Natural killer cell treated with Interleukin-12 subunit alpha and Interleukin-12 subunit beta and Interleukin-15 and Interleukin-18, amount 100 ng/mL, for 72 hours (primary cell): ENCODE measurements around the gene PBX1. TPM values are rescaled to one million over a fixed set of nuclear protein-coding genes. Genes with fewer than 3 reads are reported as not detected.
A peak's percentile ranks its signal among the peaks of the same experiment; 100 is the strongest.
"Not testable (repeated sequence)": the region's sequence is repeated elsewhere in the genome, so short reads cannot be mapped to it uniquely, and the experiment has no call there.

ENCODE experiments used
- ATAC-seq, 2 donors: fragments of 150-1000 bp; cut with Tn5 transposase in 1 of 2; sonication (Bioruptor Pico), chemical (Tn5 transposase) in 1 of 2; 2 replicates each; pipeline ENCODE4 v1.10.0; 2021
- DNase-seq: peaks from one replicate; pipeline ENCODE4 v3.0.0; 2022; ENCODE audit warnings: low spot score
- H3K27ac Mint-ChIP-seq, 2 donors: 1 replicate in 1 of 2; 2 replicates in 1 of 2; pipeline ENCODE4 v1.8.0; 2022; ENCODE audit warnings: mixed read lengths in 2 of 2, mild to moderate bottlenecking in 1 of 2, moderate library complexity in 1 of 2
- H3K27me3 Mint-ChIP-seq, 2 donors: 1 replicate in 1 of 2; 2 replicates in 1 of 2; pipeline ENCODE4 v1.8.0; 2022; ENCODE audit warnings: mixed read lengths in 2 of 2
- H3K36me3 Mint-ChIP-seq: one replicate; pipeline ENCODE4 v1.8.0; 2022; ENCODE audit warnings: mixed read lengths
- H3K4me1 Mint-ChIP-seq, 2 donors: 1 replicate in 1 of 2; 2 replicates in 1 of 2; pipeline ENCODE4 v1.8.0; 2022; ENCODE audit warnings: low read depth in 2 of 2, mixed read lengths in 2 of 2, mild to moderate bottlenecking in 1 of 2
- H3K4me3 Mint-ChIP-seq: one replicate; pipeline ENCODE4 v1.8.0; 2022; ENCODE audit warnings: mixed read lengths
- H3K9me3 Mint-ChIP-seq: 2 replicates; pipeline ENCODE4 v1.8.0; 2022; ENCODE audit warnings: mixed read lengths
- total RNA-seq, 2 donors: library from RNA; stranded (reverse); gene quantifications; one replicate each; pipeline ENCODE4 v1.2.3, GENCODE V29; 2022

The PBX1 gene
- under 1 TPM in 1 of 2 donors, not detected in 1; 0.53 TPM for total RNA-seq

DNA sequence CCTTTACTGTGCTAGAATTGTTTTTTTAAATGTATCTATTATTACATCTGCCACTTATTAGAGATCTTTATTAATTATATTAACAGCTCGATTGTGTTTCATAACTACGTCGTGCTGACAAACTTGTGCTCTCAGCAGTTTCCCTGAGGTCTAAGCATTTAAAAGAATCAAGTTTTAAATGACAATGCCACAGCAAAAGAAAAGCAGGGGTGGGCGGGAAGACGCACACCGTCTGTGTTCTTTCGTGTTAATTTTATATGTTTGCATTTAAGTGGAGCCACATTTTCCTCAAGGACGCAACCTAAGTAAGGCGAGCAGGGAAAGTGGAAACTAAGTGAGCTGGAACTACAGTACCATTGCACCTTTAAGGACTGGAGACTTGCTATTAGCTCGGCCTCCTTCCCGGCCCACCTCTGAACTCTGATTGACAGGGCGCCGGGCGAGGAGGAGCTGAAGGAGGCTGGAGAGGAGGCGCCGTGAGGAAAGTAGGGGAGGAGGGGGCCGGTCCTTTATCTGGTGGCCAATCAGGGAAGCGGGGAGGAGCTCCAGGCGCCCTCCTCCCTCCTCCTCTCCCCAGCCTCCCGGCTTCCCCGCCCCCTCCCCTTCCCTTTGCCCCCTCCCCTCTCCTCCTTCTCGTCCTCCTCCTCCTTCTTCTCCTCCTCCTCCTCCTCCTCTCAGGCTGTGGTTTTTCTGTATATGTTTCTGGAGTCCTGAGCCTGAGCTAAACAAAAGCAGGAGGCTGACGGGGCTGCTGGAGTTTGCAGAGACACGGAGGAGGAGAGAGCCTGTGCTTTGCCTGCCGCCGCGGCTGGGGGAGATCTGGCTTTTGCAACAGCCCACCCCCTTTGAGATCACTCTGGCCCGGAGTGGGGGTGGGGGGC lies at the start of gene PBX1:
PBX1 (plus strand) TSS at position 724 of the 881 bp plus-strand sequence.
- Mint-ChIP-seq H3K27ac (peak within 1 kb of the TSS in 1 of 2 donors; percentile 49), H3K27me3 (peaks cover 16 to 32% of the 10 kb centered on the region in 2 donors), H3K4me1 (peaks cover 3 to 4% of the 10 kb centered on the region in 2 donors), H3K36me3 (no peaks in the 10 kb centered on the region), H3K9me3 (no peaks in the 10 kb centered on the region), H3K4me3 (peak within 1 kb of the TSS; percentile 81)
- DNase-seq, result peak; percentile 89
- peak; percentile 100 for ATAC-seq

- H3K4me1 Mint-ChIP-seq, result no peaks in the 10 kb centered on the region
- H3K4me3 Mint-ChIP-seq, result no peak overlapping the region
- no peak overlapping the region for H3K27ac Mint-ChIP-seq
- H3K27me3 Mint-ChIP-seq, result peaks cover 2 to 14% of the 10 kb centered on the region in 2 donors
- H3K9me3 Mint-ChIP-seq, result no peaks in the 10 kb centered on the region
- ATAC-seq, result no peak
- no peak for DNase-seq
- H3K36me3 Mint-ChIP-seq, result no peaks in the 10 kb centered on the region
These were observed 48.5 kb upstream of the PBX1 start for GRCh38 chr1:164510435-164510834.

DNA sequence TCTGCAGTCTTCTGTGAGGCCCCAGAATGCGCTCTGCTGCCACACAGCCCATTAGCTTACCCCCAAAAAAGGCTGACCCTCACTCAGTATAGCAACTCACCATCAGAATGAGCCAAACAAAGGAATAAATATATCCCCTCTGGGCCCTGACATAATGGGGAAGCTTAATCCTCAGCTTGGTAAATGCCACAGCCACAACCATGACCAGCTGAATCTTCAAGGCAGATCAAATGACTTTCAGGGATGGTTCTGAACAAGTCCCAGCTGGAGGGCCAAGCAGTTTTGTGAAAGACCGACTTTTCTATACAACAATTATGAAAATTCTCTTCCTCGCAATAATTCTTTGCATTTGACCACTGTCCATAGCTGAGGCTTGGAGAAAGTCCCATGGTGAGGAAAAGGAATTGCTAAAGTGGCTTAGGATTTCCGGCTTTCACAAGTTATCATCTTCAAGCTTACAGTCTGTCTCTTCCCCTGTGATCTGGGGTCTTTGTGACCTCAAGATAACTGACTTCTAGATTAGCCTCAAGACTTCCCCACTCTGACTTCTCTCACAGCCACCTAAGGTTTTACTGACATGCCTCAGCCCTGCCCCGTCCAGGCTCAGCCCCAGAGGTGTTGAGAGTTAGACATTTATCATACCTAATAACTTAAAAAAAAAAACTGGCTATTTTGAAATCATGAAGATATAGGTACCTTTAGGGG lies 47.8 kb upstream of the PBX1 start:
- no peak overlapping the region for H3K4me3 Mint-ChIP-seq
- no peak for DNase-seq

GRCh38 chr1:164515231-164515630 lies 43.8 kb upstream of the PBX1 start:
- H3K9me3 Mint-ChIP-seq, result no peaks in the 10 kb centered on the region
- DNase-seq (no peak), ATAC-seq (no peak)
- H3K36me3 Mint-ChIP-seq, result no peaks in the 10 kb centered on the region
- H3K27ac Mint-ChIP-seq, result no peak overlapping the region
- no peak overlapping the region for H3K4me3 Mint-ChIP-seq
- H3K27me3 Mint-ChIP-seq, result peaks cover 2 to 24% of the 10 kb centered on the region in 2 donors
- no peaks in the 10 kb centered on the region for H3K4me1 Mint-ChIP-seq

More for the DNA sequence above, 47.8 kb upstream of the PBX1 start:
- no peak for ATAC-seq
- no peaks in the 10 kb centered on the region for H3K9me3 Mint-ChIP-seq
- H3K27me3 Mint-ChIP-seq, result peaks cover 2 to 20% of the 10 kb centered on the region in 2 donors
- H3K27ac Mint-ChIP-seq, result no peak overlapping the region
- H3K36me3 Mint-ChIP-seq, result no peaks in the 10 kb centered on the region
- H3K4me1 Mint-ChIP-seq, result no peaks in the 10 kb centered on the region

DNA sequence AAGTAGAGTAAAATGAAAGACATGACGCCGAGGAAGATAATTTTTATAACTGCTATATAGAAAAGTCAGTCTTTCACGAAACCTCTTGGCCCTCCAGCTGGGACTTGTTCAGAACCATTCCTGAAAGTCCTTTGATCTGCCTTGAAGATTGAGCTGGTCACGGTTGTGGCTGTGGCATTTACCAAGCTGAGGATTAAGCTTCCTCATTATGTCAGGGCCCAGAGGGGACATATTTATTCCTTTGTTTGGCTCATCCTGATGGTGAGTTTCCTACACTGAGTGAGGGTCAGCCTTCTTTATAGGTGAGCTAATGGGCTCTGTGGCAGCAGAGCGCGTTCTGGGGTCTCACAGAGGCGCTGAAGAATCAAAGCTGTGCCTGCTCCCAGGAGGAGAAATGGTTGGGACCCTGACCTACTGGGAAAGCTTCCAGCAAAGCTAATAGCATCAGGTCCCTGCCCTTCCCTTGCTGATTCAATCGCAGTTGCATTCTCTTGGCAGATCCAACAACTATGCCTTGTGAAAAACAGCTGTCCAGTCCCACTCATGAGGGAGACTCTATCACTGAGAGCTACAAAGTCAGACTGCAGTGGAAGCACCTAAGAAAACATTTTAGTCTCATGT lies 43.2 kb upstream of the PBX1 start:
- Mint-ChIP-seq H3K27ac (no peak overlapping the region), H3K36me3 (no peaks in the 10 kb centered on the region), H3K4me1 (no peaks in the 10 kb centered on the region), H3K4me3 (no peak overlapping the region), H3K27me3 (peaks cover 2 to 24% of the 10 kb centered on the region in 2 donors), H3K9me3 (no peaks in the 10 kb centered on the region)
- ATAC-seq (no peak), DNase-seq (no peak)

DNA sequence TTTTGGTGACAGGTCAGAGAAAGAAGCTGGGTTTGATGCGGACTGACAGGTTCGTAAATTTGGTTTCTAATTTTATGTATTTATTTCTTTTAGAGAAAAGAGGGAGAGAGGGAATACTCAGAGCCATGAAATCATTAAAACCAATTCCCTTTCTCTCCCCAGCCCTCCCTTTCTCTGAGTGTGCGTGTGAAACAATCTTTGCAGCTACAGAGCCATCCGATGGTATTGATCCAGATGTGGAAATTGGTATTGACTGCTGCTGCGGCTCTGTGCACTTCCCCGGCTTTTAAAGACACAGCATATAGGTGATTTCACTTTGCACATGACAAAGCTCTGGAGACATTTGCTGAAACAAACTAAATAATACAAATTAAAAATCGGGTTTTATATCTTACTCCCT lies 42.4 kb upstream of the PBX1 start:
- ATAC-seq (no peak), DNase-seq (no peak)
- H3K4me1 Mint-ChIP-seq, result no peaks in the 10 kb centered on the region
- H3K27me3 Mint-ChIP-seq, result peaks cover 0 to 24% of the 10 kb centered on the region in 2 donors
- no peaks in the 10 kb centered on the region for H3K9me3 Mint-ChIP-seq
- no peak overlapping the region for H3K4me3 Mint-ChIP-seq
- no peaks in the 10 kb centered on the region for H3K36me3 Mint-ChIP-seq
- H3K27ac Mint-ChIP-seq, result no peak overlapping the region

DNA sequence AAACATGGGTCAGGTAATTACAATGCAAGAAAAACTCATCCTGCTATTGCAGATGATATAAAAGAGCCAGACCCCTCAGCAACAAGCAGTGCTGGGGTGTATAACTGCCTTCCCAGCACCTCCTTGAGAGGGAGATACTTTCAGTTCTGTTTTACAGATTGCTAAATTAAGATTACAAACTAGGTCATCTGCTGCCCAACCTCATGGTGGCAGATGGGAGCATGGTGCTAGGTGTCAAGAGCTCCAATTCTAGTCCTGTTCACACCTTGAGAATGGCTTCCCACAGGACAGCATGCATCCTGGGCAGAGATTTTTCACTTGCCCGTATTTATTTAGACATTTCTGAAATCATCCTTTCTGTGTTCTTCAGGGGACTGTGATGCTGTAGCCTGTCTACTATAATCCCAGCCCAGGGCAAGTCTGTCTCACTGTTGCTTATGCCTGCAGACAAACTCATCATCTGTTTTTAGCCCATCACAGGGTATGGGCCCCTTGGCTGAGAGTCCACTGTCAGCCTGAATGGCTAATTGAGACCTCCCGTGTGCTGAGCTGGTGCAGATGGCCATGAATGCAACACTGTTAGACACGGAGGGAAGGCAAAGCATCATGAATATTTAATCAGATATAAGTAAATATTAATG lies 40.2 kb upstream of the PBX1 start:
- H3K27ac Mint-ChIP-seq, result no peak overlapping the region
- no peaks in the 10 kb centered on the region for H3K9me3 Mint-ChIP-seq
- no peak overlapping the region for H3K4me3 Mint-ChIP-seq
- ATAC-seq (no peak), DNase-seq (no peak)
- no peaks in the 10 kb centered on the region for H3K4me1 Mint-ChIP-seq
- no peaks in the 10 kb centered on the region for H3K36me3 Mint-ChIP-seq
- peaks cover 4 to 30% of the 10 kb centered on the region in 2 donors for H3K27me3 Mint-ChIP-seq

DNA sequence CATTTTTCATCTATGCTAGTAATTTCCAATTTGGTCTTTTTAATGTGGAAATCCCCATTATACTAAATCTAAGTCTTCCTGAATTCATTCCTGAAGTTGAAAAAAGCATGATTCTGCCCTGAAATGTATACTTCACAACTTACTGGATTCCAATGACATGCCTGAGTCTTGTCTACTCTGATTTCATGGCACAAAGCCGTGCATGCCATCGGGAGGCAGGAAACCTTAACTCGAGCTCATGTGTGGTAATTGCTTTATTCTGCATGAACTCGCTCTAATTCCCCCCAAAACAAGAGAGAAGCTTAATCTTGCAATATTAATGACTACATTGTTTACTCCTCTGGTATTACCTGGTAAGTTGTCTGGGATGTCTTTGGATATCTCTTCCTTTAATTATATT lies 39.6 kb upstream of the PBX1 start:
- Mint-ChIP-seq H3K27me3 (peaks cover 4 to 30% of the 10 kb centered on the region in 2 donors), H3K9me3 (no peaks in the 10 kb centered on the region), H3K4me3 (no peak overlapping the region), H3K36me3 (no peaks in the 10 kb centered on the region), H3K27ac (no peak overlapping the region), H3K4me1 (no peaks in the 10 kb centered on the region)
- DNase-seq (no peak), ATAC-seq (no peak)

- H3K36me3 Mint-ChIP-seq, result peaks cover 7% of the 10 kb centered on the region
- peaks cover 10 to 16% of the 10 kb centered on the region in 2 donors for H3K27me3 Mint-ChIP-seq
- H3K4me1 Mint-ChIP-seq, result no peaks in the 10 kb centered on the region
- ATAC-seq (no peak), DNase-seq (no peak)
- H3K27ac Mint-ChIP-seq, result no peak overlapping the region
- peaks cover 6% of the 10 kb centered on the region for H3K9me3 Mint-ChIP-seq
- H3K4me3 Mint-ChIP-seq, result no peak overlapping the region
These were observed 34.2 kb upstream of the PBX1 start for GRCh38 chr1:164524810-164525209.

GRCh38 chr1:164534863-164535610 lies 23.9 kb upstream of the PBX1 start:
- H3K27ac Mint-ChIP-seq, result no peak overlapping the region
- DNase-seq (no peak), ATAC-seq (no peak)
- H3K9me3 Mint-ChIP-seq, result no peaks in the 10 kb centered on the region
- no peaks in the 10 kb centered on the region for H3K4me1 Mint-ChIP-seq
- no peak overlapping the region for H3K4me3 Mint-ChIP-seq
- no peaks in the 10 kb centered on the region for H3K36me3 Mint-ChIP-seq
- H3K27me3 Mint-ChIP-seq, result peaks cover 0 to 7% of the 10 kb centered on the region in 2 donors

DNA sequence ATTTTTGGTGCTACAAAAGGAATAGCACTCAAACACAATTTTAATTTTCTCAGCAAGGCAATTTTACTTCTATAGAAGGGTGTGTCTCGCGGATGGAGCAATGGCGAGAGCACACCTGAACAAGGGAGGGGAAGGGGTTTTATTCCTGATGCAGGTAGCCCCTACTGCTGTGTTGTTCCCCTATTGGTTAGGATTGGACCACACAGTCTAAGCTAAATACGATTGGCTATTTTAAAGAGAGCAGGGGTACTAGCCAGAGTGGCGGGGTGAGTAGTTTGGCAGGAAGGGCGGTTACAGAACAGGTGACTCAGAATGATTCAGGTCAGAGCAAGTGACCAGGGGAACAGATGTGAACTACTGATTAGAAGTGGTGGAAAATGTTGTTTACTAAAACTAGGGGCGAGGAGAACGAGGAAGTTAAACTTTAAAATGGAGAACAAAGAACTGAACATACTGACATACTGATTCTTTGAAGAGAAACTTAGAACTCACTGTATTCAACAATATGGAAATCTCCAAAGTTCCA lies 6.5 kb upstream of the PBX1 start:
- peaks cover 13 to 35% of the 10 kb centered on the region in 2 donors for H3K27me3 Mint-ChIP-seq
- not testable (repeated sequence) for H3K4me3 Mint-ChIP-seq, ATAC-seq, H3K9me3 Mint-ChIP-seq, H3K4me1 Mint-ChIP-seq, H3K27ac Mint-ChIP-seq, DNase-seq
- peaks cover 15% of the 10 kb centered on the region for H3K36me3 Mint-ChIP-seq

GRCh38 chr1:164557270-164557669 lies 1.7 kb upstream of the PBX1 start:
- Mint-ChIP-seq H3K27ac (no peak overlapping the region), H3K27me3 (peaks cover 19 to 45% of the 10 kb centered on the region in 2 donors), H3K9me3 (peaks cover 3% of the 10 kb centered on the region), H3K4me3 (no peak overlapping the region), H3K36me3 (peaks cover 6% of the 10 kb centered on the region), H3K4me1 (peaks cover 3 to 4% of the 10 kb centered on the region in 2 donors)
- ATAC-seq (no peak), DNase-seq (no peak)
